Brain pericyte (primary cell): ENCODE measurements around the gene PLA2G4D.
"Not testable (repeated sequence)": the region's sequence is repeated elsewhere in the genome, so short reads cannot be mapped to it uniquely, and the experiment has no call there.

Experiments
- DNase-seq: peaks from one replicate; pipeline ENCODE4 v3.0.0-alpha.2; 2012; ENCODE audit warnings: low read depth, low spot score

PLA2G4D gene

GRCh38 chr15:42091753-42092397, 2.5 kb downstream of the PLA2G4D start:
- not testable (repeated sequence) for DNase-seq

- no peak for DNase-seq
These were observed 3.6 kb downstream of the PLA2G4D start for GRCh38 chr15:42090781-42091180.

GRCh38 chr15:42090370-42090769, 4.0 kb downstream of the PLA2G4D start:
- DNase-seq, result no peak

GRCh38 chr15:42089942-42090341, 4.4 kb downstream of the PLA2G4D start:
- no peak for DNase-seq

- no peak for DNase-seq
These were observed 5.3 kb downstream of the PLA2G4D start for GRCh38 chr15:42088801-42089640.

GRCh38 chr15:42087926-42088800, 6.2 kb downstream of the PLA2G4D start:
- DNase-seq, result no peak

GRCh38 chr15:42087460-42087859, 6.9 kb downstream of the PLA2G4D start:
- no peak for DNase-seq

- no peak for DNase-seq
These were observed 8.6 kb downstream of the PLA2G4D start for GRCh38 chr15:42085721-42086120.

- DNase-seq, result no peak
These were observed 9.1 kb downstream of the PLA2G4D start for GRCh38 chr15:42085236-42085605.

- DNase-seq, result no peak
These were observed 9.7 kb downstream of the PLA2G4D start for GRCh38 chr15:42084465-42085235.

- no peak for DNase-seq
These were observed 10.4 kb downstream of the PLA2G4D start for GRCh38 chr15:42083916-42084315.

GRCh38 chr15:42083605-42083908, 10.8 kb downstream of the PLA2G4D start:
- DNase-seq, result no peak

- no peak for DNase-seq
These were observed 11.3 kb downstream of the PLA2G4D start for GRCh38 chr15:42082823-42083604.

GRCh38 chr15:42082141-42082540, 12.2 kb downstream of the PLA2G4D start:
- no peak for DNase-seq

- DNase-seq, result no peak
These were observed 13.2 kb downstream of the PLA2G4D start for GRCh38 chr15:42080919-42081830.

GRCh38 chr15:42080186-42080918, 14.0 kb downstream of the PLA2G4D start:
- no peak for DNase-seq

GRCh38 chr15:42079401-42079908, 14.9 kb downstream of the PLA2G4D start:
- DNase-seq, result no peak

GRCh38 chr15:42078903-42079302, 15.5 kb downstream of the PLA2G4D start:
- no peak for DNase-seq

- no peak for DNase-seq
These were observed 16.7 kb downstream of the PLA2G4D start for GRCh38 chr15:42077689-42078088.
